Measurements from ENCODE around the gene TFE3. TPM values are rescaled to one million over a fixed set of nuclear protein-coding genes. Genes with fewer than 3 reads are reported as not detected.
A peak's percentile ranks its signal among the peaks of the same experiment; 100 is the strongest.

TFE3 gene
- total RNA-seq, 4 donors from 2014 or later, result 29.3 to 44.5 (median 34.7) TPM

- H3K27ac ChIP-seq, result peak overlapping the region in 1 of 4 donors; percentile 18
- H3K27me3 ChIP-seq, result no peaks in the 10 kb centered on the region
- H3K4me3 ChIP-seq, result peak overlapping the region in 3 of 4 donors; percentile 9 to 30 (median 13)
- no peaks in the 10 kb centered on the region for H3K9me3 ChIP-seq
- ATAC-seq, result no peak
- peak; percentile 7 to 57 for DNase-seq
- no peak for TF ChIP-seq POLR2A (IDR thresholded peaks at IDR 0.05)
- TF ChIP-seq CTCF (IDR thresholded peaks at IDR 0.05 in 4 of 5, conservative IDR thresholded peaks at IDR 0.05 in 1 of 5), result no peak
- intact Hi-C loops (cut with DNase I; ENCODE audit: low total_unique reads) (no loop called here), in situ Hi-C loops (cut with MboI; ENCODE audit: low sequenced_read_pairs in 4 of 4) (no loop called here)
- H3K4me1 ChIP-seq, result peaks cover 8 to 17% of the 10 kb centered on the region in 2 donors
- peaks cover 0 to 13% of the 10 kb centered on the region in 2 donors for H3K36me3 ChIP-seq
These were observed 28.9 kb upstream of the TFE3 start for GRCh38 chrX:49071877-49072711.

DNA sequence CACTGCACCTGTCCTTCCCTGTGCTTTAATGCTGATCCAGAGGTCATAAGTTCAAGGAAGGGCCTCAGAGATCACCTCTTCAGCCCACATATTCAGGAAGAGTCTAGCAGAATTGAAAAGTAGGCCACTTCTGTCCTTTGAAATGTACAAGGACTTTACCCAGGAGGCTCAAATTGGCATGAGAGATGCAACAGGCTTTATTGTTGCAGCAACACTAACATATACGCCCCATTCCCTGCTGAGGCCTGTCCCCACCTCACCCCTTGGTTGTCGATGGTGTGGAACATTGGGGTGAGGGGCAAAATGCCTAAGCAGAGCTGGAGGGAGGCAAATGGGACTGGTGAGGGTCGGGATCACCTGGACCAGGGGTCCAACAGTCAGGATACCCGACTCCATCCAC, 27.8 kb upstream of the TFE3 start:
- no peak overlapping the region for H3K27ac ChIP-seq
- TF ChIP-seq CTCF (IDR thresholded peaks at IDR 0.05 in 4 of 5, conservative IDR thresholded peaks at IDR 0.05 in 1 of 5) (no peak), POLR2A (IDR thresholded peaks at IDR 0.05) (no peak)
- DNase-seq, result no peak
- intact Hi-C loops (cut with DNase I; ENCODE audit: low total_unique reads), result no loop called here
- H3K27me3 ChIP-seq, result no peaks in the 10 kb centered on the region
- H3K36me3 ChIP-seq, result peaks cover 0 to 2% of the 10 kb centered on the region in 2 donors
- no peak overlapping the region for H3K4me3 ChIP-seq
- no peak for ATAC-seq
- H3K9me3 ChIP-seq, result no peaks in the 10 kb centered on the region
- peaks cover 8 to 17% of the 10 kb centered on the region in 2 donors for H3K4me1 ChIP-seq
- in situ Hi-C loops (cut with MboI; ENCODE audit: low sequenced_read_pairs in 4 of 4), result no loop called here

- intact Hi-C loops (cut with DNase I; ENCODE audit: low total_unique reads) (no loop called here), in situ Hi-C loops (cut with MboI; ENCODE audit: low sequenced_read_pairs in 4 of 4) (no loop called here)
- no peaks in the 10 kb centered on the region for H3K9me3 ChIP-seq
- no peaks in the 10 kb centered on the region for H3K36me3 ChIP-seq
- no peak overlapping the region for H3K4me3 ChIP-seq
- H3K4me1 ChIP-seq, result peaks cover 8 to 10% of the 10 kb centered on the region in 2 donors
- H3K27me3 ChIP-seq, result no peaks in the 10 kb centered on the region
- H3K27ac ChIP-seq, result no peak overlapping the region
- TF ChIP-seq POLR2A (IDR thresholded peaks at IDR 0.05) (no peak), CTCF (IDR thresholded peaks at IDR 0.05 in 4 of 5, conservative IDR thresholded peaks at IDR 0.05 in 1 of 5) (no peak)
- DNase-seq, result no peak
- ATAC-seq, result no peak
These were observed 25.9 kb upstream of the TFE3 start for GRCh38 chrX:49069038-49069437.

GRCh38 chrX:49067285-49068120, 24.3 kb upstream of the TFE3 start:
- ATAC-seq, result no peak
- intact Hi-C loops (cut with DNase I; ENCODE audit: low total_unique reads), result no loop called here
- no peaks in the 10 kb centered on the region for H3K4me1 ChIP-seq
- DNase-seq, result no peak
- no peaks in the 10 kb centered on the region for H3K36me3 ChIP-seq
- in situ Hi-C loops (cut with MboI; ENCODE audit: low sequenced_read_pairs in 4 of 4), result no loop called here
- no peak overlapping the region for H3K27ac ChIP-seq
- no peaks in the 10 kb centered on the region for H3K27me3 ChIP-seq
- no peak overlapping the region for H3K4me3 ChIP-seq
- no peaks in the 10 kb centered on the region for H3K9me3 ChIP-seq
- TF ChIP-seq CTCF (IDR thresholded peaks at IDR 0.05 in 4 of 5, conservative IDR thresholded peaks at IDR 0.05 in 1 of 5), result no peak
- no peak for TF ChIP-seq POLR2A (IDR thresholded peaks at IDR 0.05)

Data from gastrocnemius medialis (tissue), 4 donors.